Measurements from ENCODE around the gene SLC30A7.

- no peak for TF ChIP-seq CTCF (IDR thresholded peaks at IDR 0.05)
- no peak for TF ChIP-seq POLR2A (IDR thresholded peaks at IDR 0.05)
Observed at GRCh38 chr1:101027194-101027772, 131.4 kb downstream of the SLC30A7 start.

Data from right lobe of liver (tissue), 4 donors.